ENCODE results near the gene ZNF423.

The ZNF423 gene

DNA sequence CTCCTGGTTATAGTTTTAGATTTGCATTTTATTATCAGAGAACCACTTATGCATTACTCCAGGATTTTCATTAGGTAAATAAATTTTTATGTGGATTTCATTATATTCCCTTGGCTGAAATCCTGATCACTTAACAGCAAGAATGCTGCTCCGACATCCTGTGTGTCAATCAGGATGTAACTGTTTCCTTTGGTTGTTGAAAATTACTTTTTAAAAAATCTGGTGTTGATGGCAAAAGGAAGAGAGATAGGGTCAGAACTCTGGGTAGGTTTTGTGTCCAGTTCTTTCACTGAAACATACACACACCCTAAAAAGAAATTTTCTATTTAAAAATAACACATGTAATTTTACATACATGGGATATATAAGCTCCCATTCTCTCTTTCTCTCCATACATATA lies 30.9 kb downstream of the ZNF423 start:
- H3K27me3 ChIP-seq (replicated peaks; ENCODE audit: control insufficient read depth, insufficient read depth, low read length): peaks cover 4% of the 10 kb centered on the region
- no peak for DNase-seq (ENCODE audit: extremely low read depth, insufficient read length)
- no peak overlapping the region for H3K4me3 ChIP-seq (replicated peaks; ENCODE audit: low read depth, low read length)
- TF ChIP-seq, protein P1, sequence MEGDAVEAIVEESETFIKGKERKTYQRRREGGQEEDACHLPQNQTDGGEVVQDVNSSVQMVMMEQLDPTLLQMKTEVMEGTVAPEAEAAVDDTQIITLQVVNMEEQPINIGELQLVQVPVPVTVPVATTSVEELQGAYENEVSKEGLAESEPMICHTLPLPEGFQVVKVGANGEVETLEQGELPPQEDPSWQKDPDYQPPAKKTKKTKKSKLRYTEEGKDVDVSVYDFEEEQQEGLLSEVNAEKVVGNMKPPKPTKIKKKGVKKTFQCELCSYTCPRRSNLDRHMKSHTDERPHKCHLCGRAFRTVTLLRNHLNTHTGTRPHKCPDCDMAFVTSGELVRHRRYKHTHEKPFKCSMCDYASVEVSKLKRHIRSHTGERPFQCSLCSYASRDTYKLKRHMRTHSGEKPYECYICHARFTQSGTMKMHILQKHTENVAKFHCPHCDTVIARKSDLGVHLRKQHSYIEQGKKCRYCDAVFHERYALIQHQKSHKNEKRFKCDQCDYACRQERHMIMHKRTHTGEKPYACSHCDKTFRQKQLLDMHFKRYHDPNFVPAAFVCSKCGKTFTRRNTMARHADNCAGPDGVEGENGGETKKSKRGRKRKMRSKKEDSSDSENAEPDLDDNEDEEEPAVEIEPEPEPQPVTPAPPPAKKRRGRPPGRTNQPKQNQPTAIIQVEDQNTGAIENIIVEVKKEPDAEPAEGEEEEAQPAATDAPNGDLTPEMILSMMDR (IDR thresholded peaks at IDR 0.05; ENCODE audit: insufficient read depth, low read length, poor library complexity, severe bottlenecking): no peak
- no peaks in the 10 kb centered on the region for H3K36me3 ChIP-seq (ENCODE audit: control insufficient read depth, insufficient read depth, low read length)

DNA sequence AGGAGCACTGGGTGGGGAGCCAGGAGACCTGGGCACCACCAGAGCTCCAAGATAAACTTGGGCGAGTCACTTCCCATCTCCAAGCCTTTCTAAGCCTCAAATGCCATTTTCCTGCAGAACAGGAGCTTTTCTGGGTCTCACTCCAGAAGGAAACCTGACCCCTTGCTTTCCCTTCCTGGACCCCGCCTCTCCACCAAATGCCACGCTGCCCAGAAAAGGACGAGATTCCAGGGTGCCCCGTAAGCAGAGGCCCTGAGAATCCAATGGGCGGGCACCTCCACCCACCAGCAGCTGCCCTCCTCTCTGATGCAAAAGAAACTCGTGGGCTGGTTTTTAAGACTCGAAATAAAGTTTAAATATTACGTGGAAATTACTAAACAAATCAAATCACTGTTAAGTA lies 31.3 kb downstream of the ZNF423 start:
- Histone ChIP-seq H3K27me3 (replicated peaks; ENCODE audit: control insufficient read depth, insufficient read depth, low read length) (peaks cover 4% of the 10 kb centered on the region), H3K4me3 (replicated peaks; ENCODE audit: low read depth, low read length) (no peak overlapping the region), H3K36me3 (ENCODE audit: control insufficient read depth, insufficient read depth, low read length) (no peaks in the 10 kb centered on the region)
- no peak for DNase-seq (ENCODE audit: extremely low read depth, insufficient read length)
- TF ChIP-seq, protein P1 (IDR thresholded peaks at IDR 0.05; ENCODE audit: insufficient read depth, low read length, poor library complexity, severe bottlenecking): no peak

DNA sequence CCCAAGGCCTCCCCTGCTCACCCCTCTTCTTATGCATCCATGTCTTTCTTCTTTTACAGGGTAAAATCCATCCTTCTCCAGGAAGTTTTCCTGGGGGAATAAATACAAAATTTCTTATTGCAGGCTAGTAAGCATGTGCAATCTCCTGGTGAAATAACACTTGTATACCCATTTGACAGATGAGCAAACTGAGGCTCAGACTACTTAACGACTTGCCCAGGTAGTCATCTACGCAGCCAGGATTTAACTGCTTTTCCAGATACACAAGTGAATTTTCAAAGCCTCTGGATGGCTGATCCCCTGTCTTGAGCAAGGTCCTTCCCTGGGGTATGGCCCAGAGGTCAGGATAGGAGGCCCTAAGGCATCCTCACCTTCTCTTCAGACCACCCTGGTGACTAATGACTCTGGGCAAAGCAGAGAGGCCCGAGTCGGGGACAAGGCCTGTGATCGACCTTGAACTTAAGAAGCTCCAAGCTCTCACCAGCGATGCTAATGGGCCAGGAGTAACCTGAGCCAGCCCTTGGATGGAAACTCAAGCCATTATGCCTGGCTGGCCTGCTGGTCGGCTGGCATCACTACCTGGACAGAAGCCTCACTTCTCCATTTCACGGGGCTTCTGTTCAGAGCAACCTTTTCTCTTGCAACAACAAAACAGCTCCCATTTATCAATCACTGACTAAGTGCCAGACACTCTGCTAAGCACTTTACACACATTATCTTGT lies 33.1 kb downstream of the ZNF423 start:
- DNase-seq (ENCODE audit: extremely low read depth, insufficient read length): no peak
- H3K36me3 ChIP-seq (ENCODE audit: control insufficient read depth, insufficient read depth, low read length): no peaks in the 10 kb centered on the region
- no peaks in the 10 kb centered on the region; the same call in none of the 2 replicates for H3K27me3 ChIP-seq (replicated peaks; ENCODE audit: control insufficient read depth, insufficient read depth, low read length)
- TF ChIP-seq, protein P1 (IDR thresholded peaks at IDR 0.05; ENCODE audit: insufficient read depth, low read length, poor library complexity, severe bottlenecking): no peak
- H3K4me3 ChIP-seq (replicated peaks; ENCODE audit: low read depth, low read length): no peak overlapping the region

DNA sequence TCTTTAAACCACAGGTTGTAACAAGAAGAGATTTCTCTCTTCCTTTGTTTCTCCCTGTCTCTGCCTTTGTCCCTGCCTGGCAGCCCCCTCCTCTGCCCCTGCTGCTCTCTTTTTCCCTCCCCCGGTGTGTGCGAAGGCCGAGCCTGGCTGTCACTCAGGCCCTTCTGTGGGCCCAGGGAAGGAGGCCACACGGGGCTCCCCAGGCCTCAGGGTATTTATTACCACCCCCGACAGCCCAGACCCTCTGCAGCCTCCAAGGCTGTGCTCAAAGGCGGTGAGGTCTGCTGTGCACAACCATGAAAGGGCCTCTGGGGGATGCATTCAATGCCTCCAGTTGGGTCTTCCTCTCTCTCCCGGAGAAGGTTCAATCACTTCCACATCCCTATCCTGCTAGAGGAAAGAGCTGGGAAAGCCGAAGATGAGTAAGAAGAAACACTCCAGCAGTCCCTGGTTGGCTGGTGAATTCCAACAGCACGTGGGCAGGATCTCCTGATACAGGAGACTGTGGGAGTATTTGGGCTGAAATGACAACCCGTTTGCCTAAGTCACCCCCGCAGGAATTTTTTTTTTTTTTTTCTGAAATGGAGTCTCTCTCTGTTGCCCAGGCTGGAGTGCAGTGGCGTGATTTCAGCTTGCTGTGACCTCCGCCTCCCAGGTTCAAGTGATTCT lies 34.2 kb downstream of the ZNF423 start:
- no peak overlapping the region for H3K4me3 ChIP-seq (replicated peaks; ENCODE audit: low read depth, low read length)
- H3K36me3 ChIP-seq (ENCODE audit: control insufficient read depth, insufficient read depth, low read length): no peaks in the 10 kb centered on the region
- DNase-seq (ENCODE audit: extremely low read depth, insufficient read length): no peak
- H3K27me3 ChIP-seq (replicated peaks; ENCODE audit: control insufficient read depth, insufficient read depth, low read length): no peaks in the 10 kb centered on the region; the same call in none of the 2 replicates
- TF ChIP-seq, protein P1 (IDR thresholded peaks at IDR 0.05; ENCODE audit: insufficient read depth, low read length, poor library complexity, severe bottlenecking): no peak

DNA sequence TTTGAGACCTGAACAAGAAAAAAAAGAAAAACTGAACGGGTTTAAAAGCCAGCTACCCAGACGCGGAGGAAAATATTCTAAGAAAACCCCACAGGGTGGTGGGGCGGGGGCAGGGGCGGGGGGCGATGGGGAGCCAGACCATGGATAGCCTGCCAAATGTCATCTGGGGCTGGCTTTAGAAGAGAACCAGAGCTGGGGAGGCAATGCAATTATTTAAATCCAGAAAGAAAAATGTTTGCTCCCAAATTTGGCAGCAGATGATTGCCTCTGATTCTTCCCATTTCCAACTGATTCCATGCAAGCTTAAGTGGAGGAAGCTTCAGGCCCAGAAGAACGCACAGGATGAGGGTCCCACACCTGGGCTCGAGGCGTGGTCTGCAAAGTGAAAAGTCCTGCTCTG lies 34.8 kb downstream of the ZNF423 start:
- Histone ChIP-seq H3K27me3 (replicated peaks; ENCODE audit: control insufficient read depth, insufficient read depth, low read length) (no peaks in the 10 kb centered on the region; the same call in none of the 2 replicates), H3K36me3 (ENCODE audit: control insufficient read depth, insufficient read depth, low read length) (no peaks in the 10 kb centered on the region), H3K4me3 (replicated peaks; ENCODE audit: low read depth, low read length) (no peak overlapping the region)
- DNase-seq (ENCODE audit: extremely low read depth, insufficient read length): no peak
- TF ChIP-seq, protein P1 (IDR thresholded peaks at IDR 0.05; ENCODE audit: insufficient read depth, low read length, poor library complexity, severe bottlenecking): no peak
